Pericardium fibroblast (primary cell): ENCODE results near the gene SCNM1. TPM values are rescaled to one million over a fixed set of nuclear protein-coding genes. Genes with fewer than 3 reads are reported as not detected.

Source experiments
- total RNA-seq: library from RNA; depleted of rRNA; stranded (reverse); fragments of >200 nt; gene quantifications from 2 replicates; pipeline ENCODE4 v1.2.3, GENCODE V29; 2015

The SCNM1 gene
- total RNA-seq = 22.2 and 36.9 TPM in 2 replicates

GRCh38 chr1:151165738-151166504, at the start of gene SCNM1, which contains the start of gene LYSMD1:
Gene SCNM1 (plus strand): TSS chr1:151166144. CDS start chr1:151166153, 9 bp downstream.
Gene LYSMD1 (minus strand): TSS chr1:151165902. CDS start chr1:151165258, 644 bp downstream.

GRCh38 chr1:151146412-151147131, 19.4 kb upstream of the SCNM1 start, which contains the start of gene SEMA6C:
Gene SEMA6C (minus strand): TSS chr1:151146631. CDS start chr1:151142621, 4,010 bp downstream.

DNA sequence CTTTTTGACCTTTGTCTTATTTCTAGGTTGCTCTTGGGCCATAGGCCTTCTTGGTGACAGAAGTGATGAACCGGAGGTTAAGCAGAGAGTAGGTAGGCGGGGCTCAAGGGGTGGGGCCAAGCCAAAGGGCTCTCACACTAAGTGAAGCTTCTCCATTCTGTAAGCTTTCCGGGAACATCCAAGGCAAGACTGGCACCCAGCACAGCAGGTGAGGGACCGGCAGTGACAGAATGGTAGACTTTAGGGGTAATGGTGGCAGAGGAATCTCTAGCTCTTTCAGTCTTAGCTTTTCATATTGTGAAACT, 9.5 kb upstream of the SCNM1 start, which contains the start of gene TNFAIP8L2:
TNFAIP8L2 (plus strand) TSS at position 135 of the 305 bp plus-strand sequence. CDS start 2,049 bp downstream, outside the sequence.

GRCh38 chr1:151175863-151176262, 9.9 kb downstream of the SCNM1 start, which contains the start of gene TMOD4:
Gene TMOD4 (minus strand): TSS chr1:151175981. CDS start chr1:151174875, 1,106 bp downstream.

DNA sequence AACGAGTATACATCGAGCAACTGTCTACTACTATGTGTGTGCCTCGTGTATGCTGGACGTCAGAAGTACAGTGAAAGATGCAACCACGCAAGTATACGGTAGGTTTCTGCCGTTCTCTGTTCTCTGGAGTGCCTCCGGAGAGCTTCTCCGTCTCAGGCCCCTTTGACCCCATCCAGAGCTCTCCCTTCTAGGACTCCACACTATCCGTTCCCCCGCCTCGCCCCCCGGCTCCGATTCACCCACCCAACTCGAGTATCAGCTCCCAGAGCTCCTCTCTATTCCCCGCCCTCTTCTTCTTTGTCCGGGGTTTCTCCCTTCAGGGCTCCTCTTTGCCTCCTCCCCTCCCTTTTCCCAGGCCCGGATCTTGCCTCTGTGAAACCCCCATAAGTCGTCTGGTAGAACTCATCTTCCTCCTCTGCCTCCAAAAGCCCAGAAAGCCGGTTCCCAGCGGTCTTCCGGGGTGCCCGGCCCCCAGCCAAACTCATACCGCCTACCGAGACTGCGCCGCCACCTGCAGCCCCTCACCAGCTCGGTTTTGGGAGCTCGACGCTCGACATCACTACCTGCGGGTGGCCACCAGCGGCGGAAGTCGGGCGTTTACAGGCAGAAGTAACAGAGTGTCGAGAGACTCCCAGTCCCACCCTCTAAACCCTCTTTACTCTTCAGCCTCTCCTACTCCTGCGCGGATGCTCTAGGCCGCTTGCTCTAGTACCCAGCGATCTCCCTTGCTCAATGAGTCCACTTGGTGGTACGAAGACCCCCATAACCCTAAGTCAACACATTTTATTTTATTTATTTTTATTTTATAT, 23.9 kb downstream of the SCNM1 start, which contains the start of gene VPS72:
VPS72 (minus strand) TSS at position 561 of the 809 bp plus-strand sequence; CDS start at position 485, 76 bp downstream.

DNA sequence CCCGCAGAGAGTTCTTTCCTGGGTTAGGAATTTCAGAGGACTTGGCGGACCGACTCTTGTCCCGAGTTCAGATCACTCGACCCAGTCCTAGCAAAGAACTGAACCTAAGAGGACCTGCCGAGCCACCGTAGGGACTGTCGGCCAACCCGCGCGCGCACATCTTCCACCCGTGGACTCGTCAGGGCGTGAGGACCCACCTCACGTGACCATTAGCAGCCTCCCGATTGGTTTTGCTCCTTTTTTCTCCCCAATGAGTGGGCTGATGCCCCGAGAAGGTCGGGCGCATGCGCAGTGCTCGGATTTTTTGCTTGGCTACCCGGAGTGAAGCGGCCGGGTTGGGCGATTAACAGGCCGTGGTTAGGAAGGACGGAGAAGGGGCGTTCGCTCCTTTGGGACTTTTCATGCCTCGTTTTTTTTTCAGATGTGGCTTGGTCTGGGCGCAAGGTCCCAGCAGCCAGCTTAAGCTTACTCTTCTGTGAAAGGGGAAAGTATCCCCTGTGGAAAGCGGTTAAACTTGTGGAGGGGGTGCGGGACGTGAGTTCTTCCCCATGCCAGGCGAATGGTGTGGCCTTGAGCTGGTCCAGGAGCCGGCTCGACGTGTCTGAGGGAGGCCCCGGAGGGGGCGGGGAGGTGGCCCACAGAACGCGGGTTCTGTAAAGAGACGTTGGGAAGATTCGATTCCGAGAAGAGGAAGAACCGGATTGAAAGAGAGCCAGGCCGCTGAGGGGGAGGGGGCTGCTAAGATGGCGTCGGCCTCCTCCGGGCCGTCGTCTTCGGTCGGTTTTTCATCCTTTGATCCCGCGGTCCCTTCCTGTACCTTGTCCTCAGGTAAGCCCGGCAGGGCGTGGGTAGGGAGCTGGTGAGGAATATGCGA, 32.5 kb downstream of the SCNM1 start, which contains the start of gene PIP5K1A:
PIP5K1A (plus strand) TSS at position 299 of the 874 bp plus-strand sequence; CDS start at position 744, 445 bp downstream.

Other genes with a start within 250 kb of the SCNM1 start
- gene SETDB1, start 239.8 kb upstream of the SCNM1 start, total RNA-seq = 16.7 and 21.9 TPM in 2 replicates
- gene CERS2, start 191.3 kb upstream of the SCNM1 start, total RNA-seq = 103 and 129 TPM in 2 replicates
- gene ANXA9, start 183.9 kb upstream of the SCNM1 start, total RNA-seq = 0.26 and 1.2 TPM in 2 replicates
- gene MINDY1, start 159.2 kb upstream of the SCNM1 start, total RNA-seq = 6.8 and 9.7 TPM in 2 replicates
- 19.8 and 23.5 TPM in 2 replicates for gene PRUNE1, start 157.7 kb upstream of the SCNM1 start, total RNA-seq
- 0.17 TPM in 1 of 2 replicates, not detected in the other for gene BNIPL, start 129.6 kb upstream of the SCNM1 start, total RNA-seq
- gene C1orf56, start 118.4 kb upstream of the SCNM1 start, total RNA-seq = 2.2 and 7.0 TPM in 2 replicates
- gene CDC42SE1, start 106.5 kb upstream of the SCNM1 start, total RNA-seq = 20.0 and 46.1 TPM in 2 replicates
- 2.6 TPM in 2 replicates for gene MLLT11, start 105.7 kb upstream of the SCNM1 start, total RNA-seq
- 4.6 and 9.2 TPM in 2 replicates for gene GABPB2, start 95.4 kb upstream of the SCNM1 start, total RNA-seq
- 3.2 and 3.7 TPM in 2 replicates for gene SEMA6C, start 19.5 kb upstream of the SCNM1 start, total RNA-seq
- not detected in 2 replicates for gene TNFAIP8L2, start 9.5 kb upstream of the SCNM1 start, total RNA-seq
- 11.0 and 15.9 TPM in 2 replicates for gene LYSMD1, start 242 bp upstream of the SCNM1 start, total RNA-seq
- gene TMOD4, start 9.8 kb downstream of the SCNM1 start, total RNA-seq = not detected in 2 replicates
- gene VPS72, start 24.1 kb downstream of the SCNM1 start, total RNA-seq = 29.2 and 32.4 TPM in 2 replicates
- gene PIP5K1A, start 32.4 kb downstream of the SCNM1 start, total RNA-seq = 45.9 and 52.9 TPM in 2 replicates
- 119 and 132 TPM in 2 replicates for gene PSMD4, start 88.6 kb downstream of the SCNM1 start, total RNA-seq
- 13.2 and 17.6 TPM in 2 replicates for gene ZNF687, start 116.2 kb downstream of the SCNM1 start, total RNA-seq
- 44.9 and 69.8 TPM in 2 replicates for gene PI4KB, start 161.3 kb downstream of the SCNM1 start, total RNA-seq
- gene RFX5, start 181.1 kb downstream of the SCNM1 start, total RNA-seq = 12.3 and 15.2 TPM in 2 replicates
- 63.1 and 83.0 TPM in 2 replicates for gene SELENBP1, start 206.6 kb downstream of the SCNM1 start, total RNA-seq
- gene PSMB4, start 233.4 kb downstream of the SCNM1 start, total RNA-seq = 271 and 315 TPM in 2 replicates